HL-60 (cell line): ENCODE results near the gene MLC1.

Experiments used
- CTCF ChIP-seq: IDR thresholded peaks from one replicate; pipeline ENCODE4 v1.5.1; 2011; ENCODE audit warnings: low read length, control low read depth, inconsistent platforms; ENCODE audit not compliant: insufficient read depth
- GABPA ChIP-seq: IDR thresholded peaks from 2 replicates; pipeline ENCODE4 v1.6.1; 2012; ENCODE audit warnings: low read depth
- POLR2AphosphoS5 ChIP-seq: IDR thresholded peaks from 2 replicates; pipeline ENCODE4 v1.6.1; 2012; ENCODE audit warnings: low read depth
- SPI1 ChIP-seq: IDR thresholded peaks from 2 replicates; pipeline ENCODE4 v1.6.1; 2012; ENCODE audit warnings: low read depth, mild to moderate bottlenecking, borderline replicate concordance

GRCh38 chr22:50082197-50082715 lies 3.0 kb downstream of the MLC1 start:
- TF ChIP-seq CTCF (no peak), SPI1 (no peak), GABPA (no peak), POLR2AphosphoS5 (no peak)
